Osteoblast (primary cell): Measurements from ENCODE around the gene DHRS1. TPM values are rescaled to one million over a fixed set of nuclear protein-coding genes. Genes with fewer than 3 reads are reported as not detected.

ENCODE experiments used
- DNase-seq: peaks from one replicate; pipeline ENCODE4 v3.0.0; 2011; ENCODE audit warnings: low spot score, mixed read lengths; ENCODE audit not compliant: insufficient read length; ENCODE audit errors: missing footprints
- H2AFZ ChIP-seq: 2 replicates; pipeline ENCODE4 v1.6.0; 2011; ENCODE audit warnings: mild to moderate bottlenecking, low read length
- H3K27ac ChIP-seq: 2 replicates; pipeline ENCODE4 v1.5.1; 2011; ENCODE audit warnings: mild to moderate bottlenecking, low read depth, low read length, moderate library complexity
- H3K27me3 ChIP-seq: 2 replicates; pipeline ENCODE4 v1.6.0; 2012; ENCODE audit warnings: mild to moderate bottlenecking, control low read depth, inconsistent platforms, low read length, moderate library complexity; ENCODE audit not compliant: insufficient read depth
- H3K36me3 ChIP-seq: 2 replicates; pipeline ENCODE4 v1.5.1; 2011; ENCODE audit warnings: mild to moderate bottlenecking, low read length, control low read depth, moderate library complexity; ENCODE audit not compliant: insufficient read depth
- H3K4me1 ChIP-seq: 2 replicates; pipeline ENCODE4 v1.5.1; 2011; ENCODE audit warnings: mild to moderate bottlenecking, low read length, control low read depth, moderate library complexity; ENCODE audit not compliant: insufficient read depth
- H3K4me2 ChIP-seq: 2 replicates; pipeline ENCODE4 v1.6.0; 2011; ENCODE audit warnings: mild to moderate bottlenecking, low read length; ENCODE audit not compliant: insufficient read depth
- H3K4me3 ChIP-seq: fragments of 200-600 bp; sonication (generic); 3 replicates; pipeline ENCODE4 v1.5.1; 2012; ENCODE audit warnings: mild to moderate bottlenecking, low read length, inconsistent platforms; ENCODE audit not compliant: insufficient read depth
- H3K79me2 ChIP-seq: 2 replicates; pipeline ENCODE4 v1.6.0; 2012; ENCODE audit warnings: mild to moderate bottlenecking, low read length, control low read depth, inconsistent platforms; ENCODE audit not compliant: insufficient read depth
- H3K9me3 ChIP-seq: 2 replicates; pipeline ENCODE4 v1.5.1; 2011; ENCODE audit warnings: low read depth, low read length, control low read depth
- H4K20me1 ChIP-seq: 2 replicates; pipeline ENCODE4 v1.6.0; 2012; ENCODE audit warnings: mild to moderate bottlenecking, low read length, control low read depth; ENCODE audit not compliant: insufficient read depth
- total RNA-seq: library from RNA; depleted of rRNA; stranded (reverse); fragments of >200 nt; gene quantifications from 2 replicates; pipeline ENCODE4 v1.2.3, GENCODE V29; 2012
- TF ChIP-seq, protein P1 (sequence below): IDR thresholded peaks from 2 replicates; pipeline ENCODE4 v1.5.1; 2011; ENCODE audit warnings: mild to moderate bottlenecking, low read depth, low read length, moderate library complexity; ENCODE audit errors: extremely low read depth

Gene DHRS1
- total RNA-seq, 1 donor: 9.8 TPM

DNA sequence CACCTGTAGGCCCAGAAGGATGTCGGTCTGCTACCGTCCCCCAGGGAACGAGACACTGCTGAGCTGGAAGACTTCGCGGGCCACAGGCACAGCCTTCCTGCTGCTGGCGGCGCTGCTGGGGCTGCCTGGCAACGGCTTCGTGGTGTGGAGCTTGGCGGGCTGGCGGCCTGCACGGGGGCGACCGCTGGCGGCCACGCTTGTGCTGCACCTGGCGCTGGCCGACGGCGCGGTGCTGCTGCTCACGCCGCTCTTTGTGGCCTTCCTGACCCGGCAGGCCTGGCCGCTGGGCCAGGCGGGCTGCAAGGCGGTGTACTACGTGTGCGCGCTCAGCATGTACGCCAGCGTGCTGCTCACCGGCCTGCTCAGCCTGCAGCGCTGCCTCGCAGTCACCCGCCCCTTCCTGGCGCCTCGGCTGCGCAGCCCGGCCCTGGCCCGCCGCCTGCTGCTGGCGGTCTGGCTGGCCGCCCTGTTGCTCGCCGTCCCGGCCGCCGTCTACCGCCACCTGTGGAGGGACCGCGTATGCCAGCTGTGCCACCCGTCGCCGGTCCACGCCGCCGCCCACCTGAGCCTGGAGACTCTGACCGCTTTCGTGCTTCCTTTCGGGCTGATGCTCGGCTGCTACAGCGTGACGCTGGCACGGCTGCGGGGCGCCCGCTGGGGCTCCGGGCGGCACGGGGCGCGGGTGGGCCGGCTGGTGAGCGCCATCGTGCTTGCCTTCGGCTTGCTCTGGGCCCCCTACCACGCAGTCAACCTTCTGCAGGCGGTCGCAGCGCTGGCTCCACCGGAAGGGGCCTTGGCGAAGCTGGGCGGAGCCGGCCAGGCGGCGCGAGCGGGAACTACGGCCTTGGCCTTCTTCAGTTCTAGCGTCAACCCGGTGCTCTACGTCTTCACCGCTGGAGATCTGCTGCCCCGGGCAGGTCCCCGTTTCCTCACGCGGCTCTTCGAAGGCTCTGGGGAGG, 11.3 kb upstream of the DHRS1 start, which contains the start of gene LTB4R:
TSS of gene LTB4R (plus strand) at position 857 of the 959 bp plus-strand sequence. CDS start 4,150 bp downstream, outside the sequence.
- peaks cover 1% of the 10 kb centered on the region for H3K36me3 ChIP-seq
- TF ChIP-seq, protein P1, sequence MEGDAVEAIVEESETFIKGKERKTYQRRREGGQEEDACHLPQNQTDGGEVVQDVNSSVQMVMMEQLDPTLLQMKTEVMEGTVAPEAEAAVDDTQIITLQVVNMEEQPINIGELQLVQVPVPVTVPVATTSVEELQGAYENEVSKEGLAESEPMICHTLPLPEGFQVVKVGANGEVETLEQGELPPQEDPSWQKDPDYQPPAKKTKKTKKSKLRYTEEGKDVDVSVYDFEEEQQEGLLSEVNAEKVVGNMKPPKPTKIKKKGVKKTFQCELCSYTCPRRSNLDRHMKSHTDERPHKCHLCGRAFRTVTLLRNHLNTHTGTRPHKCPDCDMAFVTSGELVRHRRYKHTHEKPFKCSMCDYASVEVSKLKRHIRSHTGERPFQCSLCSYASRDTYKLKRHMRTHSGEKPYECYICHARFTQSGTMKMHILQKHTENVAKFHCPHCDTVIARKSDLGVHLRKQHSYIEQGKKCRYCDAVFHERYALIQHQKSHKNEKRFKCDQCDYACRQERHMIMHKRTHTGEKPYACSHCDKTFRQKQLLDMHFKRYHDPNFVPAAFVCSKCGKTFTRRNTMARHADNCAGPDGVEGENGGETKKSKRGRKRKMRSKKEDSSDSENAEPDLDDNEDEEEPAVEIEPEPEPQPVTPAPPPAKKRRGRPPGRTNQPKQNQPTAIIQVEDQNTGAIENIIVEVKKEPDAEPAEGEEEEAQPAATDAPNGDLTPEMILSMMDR: peak; percentile 20
- H2AFZ ChIP-seq: peak within 1 kb of the TSS; percentile 52
- peak within 1 kb of the TSS; percentile 63 for H3K4me3 ChIP-seq
- H3K27me3 ChIP-seq: no peaks in the 10 kb centered on the region
- peak within 1 kb of the TSS; percentile 80 for H3K4me2 ChIP-seq
- no peaks in the 10 kb centered on the region for H3K79me2 ChIP-seq
- DNase-seq: peak; percentile 98
- H3K9me3 ChIP-seq: no peaks in the 10 kb centered on the region
- H4K20me1 ChIP-seq: no peaks in the 10 kb centered on the region
- H3K27ac ChIP-seq: no peak within 1 kb of the TSS
- H3K4me1 ChIP-seq: peaks cover 15% of the 10 kb centered on the region

DNA sequence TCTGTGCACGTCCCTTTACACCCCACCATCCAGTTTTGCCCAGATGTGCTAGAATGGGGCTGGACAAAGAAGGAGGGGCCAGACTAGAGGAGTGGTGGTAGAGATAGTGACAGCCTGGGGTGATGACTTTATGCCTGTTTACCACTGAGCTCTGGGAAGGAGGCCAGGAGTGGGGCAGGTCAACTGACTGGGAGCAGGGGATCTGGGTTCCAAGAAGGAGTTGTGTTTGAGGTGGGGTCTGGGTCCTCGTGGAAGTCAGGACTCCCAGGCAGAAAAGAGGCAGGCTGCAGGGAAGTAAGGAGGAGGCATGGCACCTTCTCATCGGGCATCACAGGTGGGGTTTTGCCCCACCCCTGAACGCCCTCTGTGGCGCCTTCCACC, 10.7 kb upstream of the DHRS1 start:
- no peak for DNase-seq
- peaks cover 8% of the 10 kb centered on the region for H3K36me3 ChIP-seq
- no peaks in the 10 kb centered on the region for H3K79me2 ChIP-seq
- TF ChIP-seq, protein P1: no peak
- no peaks in the 10 kb centered on the region for H3K9me3 ChIP-seq
- H3K4me3 ChIP-seq: peak overlapping the region; percentile 63
- no peak overlapping the region for H3K27ac ChIP-seq
- H3K4me2 ChIP-seq: peak overlapping the region; percentile 80
- no peaks in the 10 kb centered on the region for H4K20me1 ChIP-seq
- H3K4me1 ChIP-seq: peaks cover 15% of the 10 kb centered on the region
- H3K27me3 ChIP-seq: no peaks in the 10 kb centered on the region
- H2AFZ ChIP-seq: no peak overlapping the region

DNA sequence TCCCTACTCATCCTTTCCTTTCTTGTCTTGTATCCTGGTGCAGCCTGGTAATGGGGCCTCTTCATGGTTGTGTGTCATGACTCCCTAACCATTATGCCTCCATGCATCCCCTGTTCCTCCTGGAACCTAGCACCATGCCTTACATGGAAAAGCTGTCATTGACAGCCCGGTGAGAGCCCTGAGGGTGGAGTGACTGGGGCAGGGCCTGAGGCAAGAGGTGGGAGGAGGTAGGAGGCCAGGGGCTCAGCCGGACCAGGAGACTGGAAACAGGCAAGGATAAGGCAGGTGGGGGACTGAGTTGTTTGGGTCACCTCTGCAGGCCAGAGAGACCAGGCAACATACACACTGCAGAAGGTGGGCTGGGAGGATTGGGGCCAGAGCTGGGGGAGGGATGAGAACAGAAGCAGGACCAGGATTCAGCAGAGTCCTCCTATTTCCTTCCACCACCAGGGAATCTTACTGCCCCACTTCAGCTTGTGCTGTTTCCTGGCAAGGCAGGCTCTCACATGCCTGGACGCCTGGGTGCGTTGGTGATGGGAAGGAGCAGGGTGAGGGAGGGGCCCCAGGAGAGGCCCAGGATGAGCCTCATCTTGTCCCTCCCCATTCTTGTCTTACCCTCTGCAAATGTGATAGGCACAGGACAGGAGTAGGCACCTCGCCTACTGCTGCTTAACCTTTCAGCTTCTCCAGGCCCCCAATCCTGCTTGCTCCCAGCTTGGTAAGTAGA, 10.1 kb upstream of the DHRS1 start, which contains the start of gene LTB4R2:
TSS of gene LTB4R2 (plus strand) at position 603 of the 727 bp plus-strand sequence. CDS start 525 bp downstream, outside the sequence.
- peak within 1 kb of the TSS; percentile 63 for H3K4me3 ChIP-seq
- TF ChIP-seq, protein P1: no peak
- H2AFZ ChIP-seq: peak within 1 kb of the TSS; percentile 52
- H3K27ac ChIP-seq: no peak within 1 kb of the TSS
- peaks cover 13% of the 10 kb centered on the region for H3K36me3 ChIP-seq
- H4K20me1 ChIP-seq: no peaks in the 10 kb centered on the region
- H3K9me3 ChIP-seq: no peaks in the 10 kb centered on the region
- DNase-seq: peak; percentile 47
- peaks cover 15% of the 10 kb centered on the region for H3K4me1 ChIP-seq
- no peaks in the 10 kb centered on the region for H3K27me3 ChIP-seq
- peak within 1 kb of the TSS; percentile 80 for H3K4me2 ChIP-seq
- H3K79me2 ChIP-seq: no peaks in the 10 kb centered on the region
